Activated CD8-positive, alpha-beta T cell treated with anti-CD3 and anti-CD28 coated beads for 36 hours (primary cell): Measurements from ENCODE around the gene LHB. TPM values are rescaled to one million over a fixed set of nuclear protein-coding genes. Genes with fewer than 3 reads are reported as not detected.
A peak's percentile ranks its signal among the peaks of the same experiment; 100 is the strongest.

Experiments used
- ATAC-seq: fragments of 200-7000 bp; cut with Tn5 transposase; one replicate; pipeline ENCODE4 v1.10.0; 2021; ENCODE audit warnings: mild to moderate bottlenecking, moderate library complexity
- CTCF ChIA-PET: fragments of 350-600 bp; sonication (Branson Sonifier 250); formaldehyde crosslinking; loops from one replicate; lab custom pipeline; 2021; ENCODE audit warnings: antibody characterized with exemption; lab: Charles Lee
- POLR2A ChIA-PET: fragments of 350-600 bp; sonication (Branson Sonifier 250); formaldehyde crosslinking; loops from one replicate; lab custom pipeline; 2021; ENCODE audit warnings: antibody characterized with exemption; lab: Charles Lee
- DNase-seq: peaks from one replicate; pipeline ENCODE4 v3.0.0-alpha.2; 2020
- H3K27ac Mint-ChIP-seq: one replicate; pipeline ENCODE4 v1.8.0; 2021; ENCODE audit warnings: mild to moderate bottlenecking, mixed read lengths
- H3K27me3 Mint-ChIP-seq: one replicate; pipeline ENCODE4 v1.8.0; 2021; ENCODE audit warnings: mixed read lengths
- H3K36me3 Mint-ChIP-seq: one replicate; pipeline ENCODE4 v1.8.0; 2021; ENCODE audit warnings: low read depth, mixed read lengths
- H3K4me1 Mint-ChIP-seq: one replicate; pipeline ENCODE4 v1.8.0; 2021; ENCODE audit warnings: low read depth, mixed read lengths
- H3K4me3 Mint-ChIP-seq: one replicate; pipeline ENCODE4 v1.8.0; 2021; ENCODE audit warnings: mild to moderate bottlenecking, moderate library complexity, mixed read lengths
- H3K9me3 Mint-ChIP-seq: one replicate; pipeline ENCODE4 v1.8.0; 2021; ENCODE audit warnings: mixed read lengths
- intact Hi-C: fragments of 100-400 bp; cut with micrococcal nuclease; formaldehyde crosslinking; loops from one replicate; pipeline ENCODE4 v1.10.0; 2022
- total RNA-seq, 2 experiments: library from RNA; stranded (reverse); gene quantifications; one replicate each; pipeline ENCODE4 v1.2.3, GENCODE V29; 2021
- TF ChIP-seq, protein P1 (sequence below): fragments of 200-600 bp; IDR thresholded peaks from one replicate; pipeline ENCODE4 v1.8.0; 2022; ENCODE audit warnings: antibody characterized with exemption, mild to moderate bottlenecking

The LHB gene
- total RNA-seq, 2 experiments from 2014 or later: not detected

DNA sequence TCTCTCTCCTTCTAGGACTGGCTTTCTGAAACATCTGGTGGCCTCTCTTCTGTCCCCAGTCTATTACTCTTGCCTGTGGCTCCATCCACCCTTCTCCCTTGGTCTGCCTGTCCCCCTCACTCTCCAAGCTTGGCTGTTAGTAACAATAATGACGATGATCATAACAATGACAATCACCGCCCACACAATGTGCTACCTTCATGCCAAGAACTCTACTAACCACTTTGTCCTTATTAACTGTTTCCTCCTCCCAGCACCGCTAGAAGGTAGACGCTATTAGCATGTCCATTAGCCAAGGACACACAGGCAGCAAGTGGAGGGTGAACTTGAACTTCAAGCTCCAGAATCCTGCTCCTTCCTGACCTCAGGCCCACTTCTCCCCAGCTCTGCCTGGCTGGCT is 26.5 kb downstream of the LHB start:
- no peak overlapping the region for H3K4me3 Mint-ChIP-seq
- ChIA-PET CTCF (interaction anchor here (0.6 to 5.7 kb wide), 3 partner anchors 11 to 92 kb away, joined by 3 to 101 read pairs (median 4); no protein-coding TSS in a partner anchor), POLR2A (no interaction called here)
- H3K27me3 Mint-ChIP-seq: no peaks in the 10 kb centered on the region
- no peaks in the 10 kb centered on the region for H3K9me3 Mint-ChIP-seq
- no peak for ATAC-seq
- peak overlapping the region; percentile 1 for H3K27ac Mint-ChIP-seq
- TF ChIP-seq, protein P1, sequence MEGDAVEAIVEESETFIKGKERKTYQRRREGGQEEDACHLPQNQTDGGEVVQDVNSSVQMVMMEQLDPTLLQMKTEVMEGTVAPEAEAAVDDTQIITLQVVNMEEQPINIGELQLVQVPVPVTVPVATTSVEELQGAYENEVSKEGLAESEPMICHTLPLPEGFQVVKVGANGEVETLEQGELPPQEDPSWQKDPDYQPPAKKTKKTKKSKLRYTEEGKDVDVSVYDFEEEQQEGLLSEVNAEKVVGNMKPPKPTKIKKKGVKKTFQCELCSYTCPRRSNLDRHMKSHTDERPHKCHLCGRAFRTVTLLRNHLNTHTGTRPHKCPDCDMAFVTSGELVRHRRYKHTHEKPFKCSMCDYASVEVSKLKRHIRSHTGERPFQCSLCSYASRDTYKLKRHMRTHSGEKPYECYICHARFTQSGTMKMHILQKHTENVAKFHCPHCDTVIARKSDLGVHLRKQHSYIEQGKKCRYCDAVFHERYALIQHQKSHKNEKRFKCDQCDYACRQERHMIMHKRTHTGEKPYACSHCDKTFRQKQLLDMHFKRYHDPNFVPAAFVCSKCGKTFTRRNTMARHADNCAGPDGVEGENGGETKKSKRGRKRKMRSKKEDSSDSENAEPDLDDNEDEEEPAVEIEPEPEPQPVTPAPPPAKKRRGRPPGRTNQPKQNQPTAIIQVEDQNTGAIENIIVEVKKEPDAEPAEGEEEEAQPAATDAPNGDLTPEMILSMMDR: no peak
- peaks cover 43% of the 10 kb centered on the region for H3K4me1 Mint-ChIP-seq
- peaks cover 48% of the 10 kb centered on the region for H3K36me3 Mint-ChIP-seq
- intact Hi-C loops: no loop called here
- no peak for DNase-seq

DNA sequence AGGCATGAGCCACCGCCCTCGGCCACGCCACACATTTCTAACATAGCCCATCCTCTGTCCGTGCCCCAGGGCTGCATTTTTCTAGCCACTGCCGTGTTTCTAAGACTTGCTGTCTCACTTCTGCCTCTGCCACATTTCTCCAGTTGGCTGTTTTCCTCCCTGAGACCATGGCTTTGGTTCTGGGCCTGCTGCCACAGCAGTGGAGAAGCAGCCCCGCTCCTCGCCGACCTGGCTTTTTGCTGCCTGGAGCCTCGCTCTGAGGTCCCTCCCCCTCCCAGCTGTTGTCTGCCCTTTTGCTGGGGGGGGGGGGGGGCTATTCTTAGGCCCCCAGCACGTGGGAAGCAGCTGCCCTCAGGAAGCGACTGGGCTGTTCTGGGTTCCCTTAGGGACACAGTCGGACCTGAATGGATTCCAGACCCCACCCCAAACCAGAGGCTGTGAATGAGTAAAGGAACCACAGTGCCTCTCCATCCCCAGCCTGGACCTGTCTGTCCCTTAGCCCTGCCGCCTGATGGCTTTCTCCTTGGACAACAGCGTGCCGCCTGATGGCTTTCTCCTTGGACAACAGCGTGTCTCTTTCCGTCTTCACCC is 27.1 kb downstream of the LHB start:
- intact Hi-C loops: no loop called here
- no peak overlapping the region for H3K4me3 Mint-ChIP-seq
- peaks cover 44% of the 10 kb centered on the region for H3K36me3 Mint-ChIP-seq
- H3K27me3 Mint-ChIP-seq: no peaks in the 10 kb centered on the region
- peak overlapping the region; percentile 1 for H3K27ac Mint-ChIP-seq
- DNase-seq: no peak
- TF ChIP-seq, protein P1: no peak
- H3K4me1 Mint-ChIP-seq: peaks cover 38% of the 10 kb centered on the region
- ChIA-PET POLR2A (no interaction called here), CTCF (interaction anchor here (1.4 to 5.7 kb wide), 2 partner anchors 8 to 10 kb away, joined by 3 to 101 read pairs; no protein-coding TSS in a partner anchor)
- no peaks in the 10 kb centered on the region for H3K9me3 Mint-ChIP-seq
- ATAC-seq: no peak

DNA sequence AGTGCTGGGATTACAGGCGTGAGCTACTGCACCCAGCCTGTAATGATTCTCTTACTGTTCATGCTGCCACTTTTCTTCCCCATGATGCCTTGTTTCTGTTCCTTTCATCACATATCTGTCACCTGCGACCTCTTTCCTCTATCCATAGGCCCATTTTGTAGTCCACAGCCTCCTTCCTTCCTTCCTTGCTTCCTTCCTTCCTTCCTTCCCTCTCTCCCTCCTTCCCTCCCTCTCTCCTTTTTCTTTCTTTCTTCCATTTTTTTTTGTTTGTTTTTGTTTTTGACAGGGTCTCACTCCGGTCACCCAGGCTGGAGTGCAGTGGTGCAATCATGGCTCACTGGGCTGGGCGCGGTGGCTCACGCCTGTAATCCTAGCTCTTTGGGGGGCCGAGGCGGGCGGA is 28.0 kb downstream of the LHB start:
- POLR2A ChIA-PET: no interaction called here
- no peaks in the 10 kb centered on the region for H3K27me3 Mint-ChIP-seq
- CTCF ChIA-PET: interaction anchor here (1.4 kb wide), 1 partner anchor 9 kb away, joined by 3 read pairs; no protein-coding TSS in a partner anchor

DNA sequence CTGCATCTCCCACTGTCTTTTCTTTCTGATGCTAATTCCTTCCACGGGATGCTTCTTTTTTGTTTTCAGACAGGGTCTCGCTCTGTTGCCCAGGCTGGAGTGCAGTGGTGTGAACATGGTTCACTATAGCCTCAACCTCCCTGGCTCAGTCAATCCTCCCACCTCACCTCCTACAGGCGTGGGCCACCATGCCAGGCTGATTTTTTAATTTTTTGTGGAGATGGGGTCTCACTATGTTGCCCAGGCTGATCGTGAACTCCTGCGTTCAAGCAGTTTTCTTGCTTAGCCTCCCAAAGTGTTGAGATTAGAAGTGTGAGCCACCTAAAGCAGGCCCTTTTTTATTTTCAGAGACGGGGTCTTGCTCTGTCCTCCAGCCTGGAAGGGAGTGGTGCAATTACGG is 28.6 kb downstream of the LHB start:
- no peaks in the 10 kb centered on the region for H3K9me3 Mint-ChIP-seq
- no peak for DNase-seq
- ChIA-PET CTCF (interaction anchor here (1.4 to 2.2 kb wide), 2 partner anchors 9 to 18 kb away, joined by 3 to 11 read pairs; no protein-coding TSS in a partner anchor), POLR2A (no interaction called here)
- H3K4me1 Mint-ChIP-seq: peaks cover 30% of the 10 kb centered on the region
- no peak for ATAC-seq
- peaks cover 40% of the 10 kb centered on the region for H3K36me3 Mint-ChIP-seq
- intact Hi-C loops: no loop called here
- TF ChIP-seq, protein P1: no peak
- no peak overlapping the region for H3K4me3 Mint-ChIP-seq
- no peaks in the 10 kb centered on the region for H3K27me3 Mint-ChIP-seq
- peak overlapping the region; percentile 65 for H3K27ac Mint-ChIP-seq

More for the DNA sequence above, 28.0 kb downstream of the LHB start:
- H3K36me3 Mint-ChIP-seq: peaks cover 40% of the 10 kb centered on the region
- DNase-seq (no peak), ATAC-seq (no peak)
- peaks cover 32% of the 10 kb centered on the region for H3K4me1 Mint-ChIP-seq
- intact Hi-C loops: no loop called here
- TF ChIP-seq, protein P1: no peak
- no peaks in the 10 kb centered on the region for H3K9me3 Mint-ChIP-seq
- H3K4me3 Mint-ChIP-seq: no peak overlapping the region
- peak overlapping the region; percentile 21 for H3K27ac Mint-ChIP-seq

DNA sequence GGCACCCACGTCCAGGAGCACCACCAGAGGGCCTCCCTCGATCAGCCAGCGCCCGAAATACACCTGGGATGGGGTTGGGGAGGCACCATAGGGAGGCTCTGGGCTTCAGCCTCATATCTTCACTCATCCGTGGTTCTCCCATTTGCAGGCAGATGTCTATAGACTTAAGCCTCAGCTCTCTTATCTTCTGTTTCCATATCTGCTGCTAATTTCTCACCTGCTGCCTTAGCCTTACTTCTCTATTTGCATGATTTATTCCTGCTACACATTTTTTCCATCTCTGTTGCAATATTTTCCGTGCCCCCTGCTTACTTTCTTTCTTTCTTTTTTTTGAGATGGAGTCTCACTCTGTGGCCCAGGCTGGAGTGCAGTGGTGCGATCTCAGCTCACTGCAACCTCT is 29.6 kb downstream of the LHB start:
- Mint-ChIP-seq H3K4me3 (no peak overlapping the region), H3K36me3 (peaks cover 46% of the 10 kb centered on the region), H3K27me3 (no peaks in the 10 kb centered on the region), H3K27ac (peak overlapping the region; percentile 70), H3K9me3 (no peaks in the 10 kb centered on the region), H3K4me1 (peaks cover 29% of the 10 kb centered on the region)
- DNase-seq: no peak
- TF ChIP-seq, protein P1: no peak
- ATAC-seq: peak; percentile 44
- ChIA-PET CTCF (interaction anchor here (1.8 to 2.2 kb wide), 2 partner anchors 11 to 17 kb away, joined by 4 to 11 read pairs; no protein-coding TSS in a partner anchor), POLR2A (interaction anchor here (1.0 to 1.3 kb wide), 2 partner anchors 8 to 21 kb away, joined by 3 read pairs; no protein-coding TSS in a partner anchor)
- intact Hi-C loops: no loop called here
